Activated CD8-positive, alpha-beta memory T cell treated with anti-CD3 and anti-CD28 coated beads, Interleukin-2, amount 10 ng/mL, durations not matched to agents 7 days and 5 days (primary cell): ENCODE data around the gene STARD6. TPM values are rescaled to one million over a fixed set of nuclear protein-coding genes. Genes with fewer than 3 reads are reported as not detected.

Experiments used
- ATAC-seq: fragments of 150-1000 bp; cut with Tn5 transposase; one replicate; pipeline ENCODE4 v1.10.0; 2021; ENCODE audit warnings: moderate library complexity
- CTCF ChIA-PET: fragments of 350-600 bp; sonication (Branson Sonifier 250); formaldehyde crosslinking; loops from one replicate; lab custom pipeline; 2021; ENCODE audit warnings: antibody characterized with exemption; lab: Charles Lee
- DNase-seq: peaks from one replicate; pipeline ENCODE4 v3.0.0-alpha.2; 2020
- H3K27ac Mint-ChIP-seq: one replicate; pipeline ENCODE4 v1.8.0; 2021; ENCODE audit warnings: mild to moderate bottlenecking, mixed read lengths
- H3K27me3 Mint-ChIP-seq: one replicate; pipeline ENCODE4 v1.8.0; 2021; ENCODE audit warnings: mixed read lengths
- H3K36me3 Mint-ChIP-seq: one replicate; pipeline ENCODE4 v1.8.0; 2021; ENCODE audit warnings: mild to moderate bottlenecking, mixed read lengths
- H3K4me1 Mint-ChIP-seq: one replicate; pipeline ENCODE4 v1.8.0; 2021; ENCODE audit warnings: mixed read lengths
- H3K4me3 Mint-ChIP-seq: one replicate; pipeline ENCODE4 v1.8.0; 2021; ENCODE audit warnings: mild to moderate bottlenecking, moderate library complexity, mixed read lengths
- H3K9me3 Mint-ChIP-seq: one replicate; pipeline ENCODE4 v1.8.0; 2022; ENCODE audit warnings: low read depth, mixed read lengths
- total RNA-seq, 2 experiments: library from RNA; stranded (reverse); gene quantifications; one replicate each; pipeline ENCODE4 v1.2.3, GENCODE V29; 2021

Gene STARD6
- total RNA-seq, 2 experiments from 2014 or later: 0.20 to 0.61 TPM

DNA sequence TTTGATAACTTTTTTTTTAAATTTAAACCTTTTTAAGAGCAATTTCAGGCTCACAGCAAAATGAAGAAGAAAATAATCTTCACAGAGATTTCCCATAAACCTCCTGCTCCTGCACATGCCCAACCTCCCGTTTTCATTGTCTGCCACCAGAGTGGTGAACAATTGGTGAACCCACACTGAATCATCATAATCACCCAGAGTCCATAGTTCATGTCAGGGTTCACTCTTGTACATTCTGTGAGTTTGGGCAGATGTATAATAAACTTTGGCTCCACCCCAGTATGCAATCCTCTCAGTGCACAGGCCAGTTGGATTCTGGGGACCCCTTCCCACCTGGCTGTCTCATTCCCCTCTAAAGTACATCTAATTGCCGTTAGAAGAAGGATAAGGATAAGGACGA, 24.4 kb upstream of the STARD6 start:
- CTCF ChIA-PET: no interaction called here
- Mint-ChIP-seq H3K9me3 (no peaks in the 10 kb centered on the region), H3K27ac (no peak overlapping the region), H3K36me3 (peaks cover 19% of the 10 kb centered on the region), H3K4me1 (peaks cover 4% of the 10 kb centered on the region), H3K27me3 (no peaks in the 10 kb centered on the region), H3K4me3 (no peak overlapping the region)
- DNase-seq: no peak
- no peak for ATAC-seq

DNA sequence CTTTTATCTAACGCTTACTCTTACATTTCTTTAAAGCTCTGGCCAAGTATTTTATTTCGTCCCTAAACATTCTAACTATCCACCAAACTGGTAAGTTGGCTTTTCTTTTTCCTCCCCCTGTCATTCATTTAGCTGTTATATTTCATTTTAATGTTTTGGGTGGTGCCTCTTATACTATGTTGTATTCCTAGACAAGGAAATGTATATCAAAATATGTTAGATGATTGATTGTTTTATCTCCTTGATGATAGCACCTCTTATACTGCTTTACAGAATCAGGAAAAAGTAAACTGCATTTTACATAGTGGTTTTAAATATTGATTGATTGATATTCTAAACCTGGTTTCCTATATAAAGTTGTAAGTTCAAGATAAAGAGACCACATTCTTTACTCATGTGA, 24.0 kb upstream of the STARD6 start:
- no peaks in the 10 kb centered on the region for H3K9me3 Mint-ChIP-seq
- no peaks in the 10 kb centered on the region for H3K27me3 Mint-ChIP-seq
- CTCF ChIA-PET: interaction anchor here (0.8 kb wide), 1 partner anchor 21 kb away, joined by 3 read pairs; no protein-coding TSS in a partner anchor
- no peak for ATAC-seq
- peaks cover 4% of the 10 kb centered on the region for H3K4me1 Mint-ChIP-seq
- H3K27ac Mint-ChIP-seq: no peak overlapping the region
- peaks cover 18% of the 10 kb centered on the region for H3K36me3 Mint-ChIP-seq
- DNase-seq: no peak
- H3K4me3 Mint-ChIP-seq: no peak overlapping the region

DNA sequence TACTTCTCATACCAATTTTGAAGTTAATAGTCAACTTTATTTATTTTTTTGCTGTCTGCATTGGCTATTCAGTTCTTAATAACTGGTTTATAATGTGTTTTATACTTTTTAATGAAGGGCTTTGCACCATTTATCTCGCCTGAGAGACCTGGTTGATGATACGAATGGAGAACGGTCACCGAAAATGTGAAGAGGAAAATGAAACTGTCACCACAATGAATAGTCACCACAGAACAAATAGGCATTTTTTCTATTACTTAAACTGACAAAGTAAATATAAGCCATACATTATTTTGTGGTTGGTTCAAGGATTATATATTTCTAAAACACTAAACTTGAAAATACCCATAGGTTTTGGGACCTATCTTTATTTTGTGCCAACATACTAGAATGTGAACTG, 20.4 kb upstream of the STARD6 start:
- Mint-ChIP-seq H3K9me3 (no peaks in the 10 kb centered on the region), H3K36me3 (peaks cover 29% of the 10 kb centered on the region), H3K4me3 (peak overlapping the region; percentile 23), H3K27ac (peak overlapping the region; percentile 13), H3K27me3 (no peaks in the 10 kb centered on the region), H3K4me1 (peaks cover 4% of the 10 kb centered on the region)
- DNase-seq (no peak), ATAC-seq (no peak)
- CTCF ChIA-PET: interaction anchor here (0.7 to 1.3 kb wide), 2 partner anchors 11 to 14 kb away, joined by 3 read pairs; no protein-coding TSS in a partner anchor

DNA sequence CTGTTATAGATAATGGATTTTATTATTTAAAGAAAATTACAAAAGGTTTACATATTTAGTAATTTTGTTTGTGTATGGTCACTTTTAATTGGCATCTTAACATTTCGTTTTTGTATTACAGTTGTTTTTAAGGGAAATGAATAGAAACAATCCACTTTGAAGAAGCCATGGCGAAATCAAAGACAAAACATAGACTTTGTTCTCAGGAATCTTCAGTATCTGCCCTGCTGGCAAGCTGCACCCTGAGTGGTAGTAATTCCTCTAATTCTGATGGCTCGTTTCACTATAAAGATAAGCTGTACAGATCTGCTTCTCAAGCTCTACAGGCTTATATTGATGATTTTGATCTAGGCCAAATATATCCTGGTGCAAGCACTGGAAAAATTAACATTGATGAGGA, 2.7 kb upstream of the STARD6 start:
- peaks cover 28% of the 10 kb centered on the region for H3K36me3 Mint-ChIP-seq
- H3K27ac Mint-ChIP-seq: no peak overlapping the region
- no peak overlapping the region for H3K4me3 Mint-ChIP-seq
- ATAC-seq (no peak), DNase-seq (no peak)
- CTCF ChIA-PET: interaction anchor here (0.7 to 1.5 kb wide), 2 partner anchors 16 to 21 kb away, joined by 3 read pairs; no protein-coding TSS in a partner anchor
- peaks cover 25% of the 10 kb centered on the region for H3K4me1 Mint-ChIP-seq
- no peaks in the 10 kb centered on the region for H3K27me3 Mint-ChIP-seq
- no peaks in the 10 kb centered on the region for H3K9me3 Mint-ChIP-seq

DNA sequence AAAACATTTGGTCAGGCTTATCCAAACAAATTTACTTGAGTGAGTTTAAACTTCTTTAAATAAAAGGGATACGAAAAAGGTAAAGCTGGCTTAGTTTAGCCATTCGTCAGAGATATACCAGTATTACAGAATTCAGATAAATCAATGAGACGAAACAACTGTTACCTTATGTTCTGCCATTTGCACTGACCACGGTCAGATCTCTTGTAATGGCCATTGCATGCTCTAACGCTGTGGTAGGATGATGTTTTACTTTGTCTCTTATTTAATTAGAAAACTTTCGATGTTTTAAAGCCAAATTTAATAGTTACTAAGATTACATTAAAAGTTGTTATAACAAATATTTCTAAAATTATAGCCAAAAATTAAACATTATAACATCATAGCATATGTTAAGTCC, 1.6 kb upstream of the STARD6 start:
- H3K4me3 Mint-ChIP-seq: peak overlapping the region; percentile 95
- peaks cover 28% of the 10 kb centered on the region for H3K36me3 Mint-ChIP-seq
- no peaks in the 10 kb centered on the region for H3K9me3 Mint-ChIP-seq
- CTCF ChIA-PET: interaction anchor here (1.1 to 3.2 kb wide), 2 partner anchors 16 to 136 kb away, joined by 3 to 19 read pairs; no protein-coding TSS in a partner anchor
- DNase-seq: no peak
- H3K4me1 Mint-ChIP-seq: peaks cover 25% of the 10 kb centered on the region
- no peak overlapping the region for H3K27ac Mint-ChIP-seq
- ATAC-seq: no peak
- no peaks in the 10 kb centered on the region for H3K27me3 Mint-ChIP-seq

DNA sequence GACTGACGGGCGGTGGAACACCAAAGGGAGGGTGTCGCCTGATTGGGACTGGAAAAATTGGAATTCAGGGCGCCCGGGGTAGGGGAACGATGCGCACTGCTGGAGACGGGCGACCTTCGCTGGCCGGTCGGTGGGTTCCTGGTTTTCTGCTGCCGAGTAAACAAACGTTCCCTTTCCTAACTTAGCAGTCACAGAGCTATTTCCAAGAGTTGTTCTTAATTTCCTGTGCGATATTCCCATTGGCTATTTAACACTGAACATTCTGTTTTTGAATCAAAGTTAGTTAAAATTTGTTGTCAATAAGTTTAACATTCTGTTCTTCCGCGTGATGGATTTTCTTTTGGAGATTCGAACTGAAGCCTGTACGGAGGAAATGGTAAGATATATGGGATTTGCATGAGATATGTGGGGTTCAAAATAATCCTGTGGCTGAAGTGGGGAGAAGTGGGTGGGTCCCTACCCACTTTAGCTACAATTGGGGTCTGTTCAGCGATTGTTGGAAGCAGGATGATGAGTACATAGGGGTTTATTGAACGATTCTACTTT, 910 bp upstream of the STARD6 start:
- peaks cover 25% of the 10 kb centered on the region for H3K36me3 Mint-ChIP-seq
- H3K27ac Mint-ChIP-seq: peak overlapping the region; percentile 97
- no peak for DNase-seq
- H3K4me1 Mint-ChIP-seq: peaks cover 25% of the 10 kb centered on the region
- peak overlapping the region; percentile 95 for H3K4me3 Mint-ChIP-seq
- H3K9me3 Mint-ChIP-seq: no peaks in the 10 kb centered on the region
- CTCF ChIA-PET: interaction anchor here (0.7 to 3.2 kb wide), 9 partner anchors 16 to 329 kb away, joined by 3 to 19 read pairs (median 3); partner anchors contain the start of gene POLI
- H3K27me3 Mint-ChIP-seq: no peaks in the 10 kb centered on the region
- ATAC-seq: peak; percentile 7

DNA sequence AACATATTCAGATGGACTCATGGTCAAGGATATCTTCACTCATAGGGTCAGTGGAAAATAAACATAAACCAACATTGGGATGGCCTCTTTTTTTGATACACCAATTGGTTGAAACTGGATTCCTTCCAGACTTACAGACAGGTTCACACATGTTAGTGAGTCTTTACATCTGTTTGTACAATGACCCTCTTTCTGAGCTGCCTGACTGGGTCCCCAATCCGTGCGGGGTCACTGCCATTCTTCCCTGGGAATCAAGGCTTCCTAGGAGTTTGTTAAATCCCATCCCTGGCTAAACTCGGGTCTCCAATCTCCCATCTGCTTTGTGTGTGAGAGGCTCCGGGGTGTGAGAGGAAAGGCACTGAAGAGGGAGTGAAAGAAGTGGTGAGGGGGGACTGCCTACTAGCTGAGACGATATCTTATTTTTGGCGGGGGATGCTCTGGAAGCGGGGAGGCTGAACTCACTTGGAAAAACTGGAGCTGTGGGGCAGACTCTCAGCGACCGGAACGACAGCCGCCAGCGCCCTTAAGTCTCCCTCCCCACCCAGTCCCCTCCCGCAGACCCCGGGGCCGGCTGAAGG, 487 bp downstream of the STARD6 start:
- Mint-ChIP-seq H3K27me3 (peaks cover 2% of the 10 kb centered on the region), H3K9me3 (no peaks in the 10 kb centered on the region), H3K27ac (peak overlapping the region; percentile 97), H3K4me3 (peak overlapping the region; percentile 95), H3K36me3 (peaks cover 22% of the 10 kb centered on the region), H3K4me1 (peaks cover 25% of the 10 kb centered on the region)
- CTCF ChIA-PET: interaction anchor here (0.7 to 3.2 kb wide), 14 partner anchors 15 to 237 kb away, joined by 3 to 19 read pairs (median 4); partner anchors contain the start of genes MBD2 and POLI
- ATAC-seq (no peak), DNase-seq (no peak)

DNA sequence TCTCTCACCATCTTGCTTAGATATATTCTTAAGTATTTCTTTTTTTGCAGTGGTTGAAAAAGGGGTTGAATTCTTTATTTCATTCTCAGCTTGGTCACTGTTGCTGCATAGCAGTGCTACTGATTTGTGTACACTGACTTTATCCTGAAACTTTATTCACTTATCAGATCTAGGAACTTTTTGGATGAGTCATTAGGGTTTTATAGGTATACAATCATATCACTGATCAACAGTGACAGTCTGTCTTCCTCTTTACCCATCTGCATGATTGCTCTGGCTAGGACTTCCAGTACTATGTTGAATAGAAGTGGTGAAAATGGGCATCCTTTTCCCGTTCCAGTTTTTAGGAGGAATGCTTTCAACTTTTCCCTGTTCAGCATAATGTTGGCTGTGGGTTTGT, 6.5 kb downstream of the STARD6 start:
- CTCF ChIA-PET: no interaction called here
- DNase-seq (no peak), ATAC-seq (no peak)
- Mint-ChIP-seq H3K4me3 (no peak overlapping the region), H3K27me3 (peaks cover 39% of the 10 kb centered on the region), H3K27ac (no peak overlapping the region), H3K9me3 (no peaks in the 10 kb centered on the region), H3K36me3 (peaks cover 4% of the 10 kb centered on the region), H3K4me1 (peaks cover 7% of the 10 kb centered on the region)

DNA sequence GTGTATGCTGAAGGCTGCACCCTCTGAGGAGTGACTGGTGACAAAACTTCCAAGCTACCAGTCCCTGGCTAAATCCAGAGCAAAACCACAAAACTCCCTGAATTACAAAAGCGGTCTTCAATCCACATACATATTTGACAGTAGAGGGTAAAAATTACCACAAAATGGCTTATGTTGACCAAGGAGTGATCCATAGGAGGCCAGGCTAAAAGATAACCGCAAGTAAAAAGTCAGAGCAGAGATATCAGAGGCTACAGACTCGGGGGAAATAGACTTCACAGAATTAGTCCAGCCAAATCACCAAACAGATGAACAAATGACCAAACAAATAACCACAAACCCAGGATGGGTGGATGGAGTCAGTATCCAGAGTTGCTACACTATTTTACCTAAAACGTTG, 19.4 kb downstream of the STARD6 start:
- H3K4me3 Mint-ChIP-seq: no peak overlapping the region
- peaks cover 1% of the 10 kb centered on the region for H3K36me3 Mint-ChIP-seq
- peaks cover 2% of the 10 kb centered on the region for H3K9me3 Mint-ChIP-seq
- DNase-seq: no peak
- CTCF ChIA-PET: no interaction called here
- no peak overlapping the region for H3K27ac Mint-ChIP-seq
- no peaks in the 10 kb centered on the region for H3K4me1 Mint-ChIP-seq
- no peak for ATAC-seq
- H3K27me3 Mint-ChIP-seq: peaks cover 3% of the 10 kb centered on the region

DNA sequence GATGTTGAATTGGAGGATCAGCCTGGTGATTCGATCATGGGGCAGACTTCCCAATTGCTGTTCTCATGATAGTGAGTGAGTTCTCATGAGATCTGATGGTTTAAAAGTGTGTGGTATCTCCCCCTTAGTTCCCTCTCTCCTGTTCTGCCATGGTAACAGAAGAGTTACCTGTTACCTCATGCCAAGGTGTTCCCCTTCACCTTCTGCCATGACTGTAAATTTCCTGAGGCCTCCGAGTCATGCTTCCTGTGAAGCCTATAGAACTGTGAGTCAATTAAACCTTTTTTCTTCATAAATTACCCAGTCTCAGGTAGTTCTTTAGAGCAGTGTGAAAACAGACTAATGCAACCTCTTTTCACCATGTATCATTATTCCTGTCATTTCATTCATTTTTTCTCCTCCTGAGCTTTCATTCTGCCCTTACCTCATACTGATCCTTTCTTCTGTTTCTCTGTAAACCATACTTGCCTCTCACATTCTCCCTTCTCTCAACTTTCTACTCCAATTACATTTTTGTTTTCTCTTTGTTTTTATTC, 22.0 kb downstream of the STARD6 start:
- DNase-seq: no peak
- Mint-ChIP-seq H3K9me3 (no peaks in the 10 kb centered on the region), H3K4me3 (no peak overlapping the region), H3K36me3 (no peaks in the 10 kb centered on the region), H3K27me3 (peaks cover 4% of the 10 kb centered on the region), H3K27ac (no peak overlapping the region), H3K4me1 (no peaks in the 10 kb centered on the region)
- no peak for ATAC-seq
- CTCF ChIA-PET: interaction anchor here (1.0 kb wide), 1 partner anchor 22 kb away, joined by 3 read pairs; the partner anchor contains the start of genes C18orf54 and STARD6

DNA sequence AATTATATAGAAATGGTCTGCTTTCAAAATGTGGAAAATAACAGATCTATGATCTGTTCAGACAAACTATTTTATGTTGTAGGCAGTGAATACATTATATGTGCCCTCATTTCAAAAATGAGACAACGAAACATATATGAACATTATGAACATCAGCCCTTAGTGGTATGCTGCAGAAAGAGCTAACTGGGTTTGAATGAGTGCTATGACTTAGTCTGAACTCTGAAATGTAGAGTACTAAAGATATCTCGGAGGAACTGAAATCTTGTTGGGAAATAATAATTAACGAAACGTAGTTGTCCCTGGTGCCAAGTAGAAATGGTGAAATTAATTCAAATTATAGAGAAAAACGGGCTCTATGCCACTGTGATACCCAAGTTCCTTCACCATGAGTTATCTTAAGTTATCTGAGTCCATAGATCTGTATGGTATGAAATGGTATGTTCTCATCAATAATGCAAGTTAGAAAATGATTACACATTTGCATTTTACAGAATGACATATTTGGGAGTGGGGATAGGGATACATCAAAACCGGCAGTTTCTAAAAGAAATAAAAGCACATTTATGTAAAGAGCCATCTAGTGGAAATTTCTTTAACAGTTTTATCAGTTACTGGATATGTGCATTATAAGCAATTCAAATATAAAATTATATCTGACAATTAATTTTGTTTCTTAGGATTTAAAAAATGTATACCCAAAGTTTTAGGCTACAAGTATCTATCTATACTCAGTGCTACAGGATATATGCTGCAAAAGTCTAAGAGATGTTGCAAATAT, 26.7 kb downstream of the STARD6 start:
- ATAC-seq (no peak), DNase-seq (no peak)
- Mint-ChIP-seq H3K4me1 (no peaks in the 10 kb centered on the region), H3K27me3 (peaks cover 8% of the 10 kb centered on the region), H3K36me3 (no peaks in the 10 kb centered on the region), H3K9me3 (no peaks in the 10 kb centered on the region), H3K4me3 (no peak overlapping the region), H3K27ac (no peak overlapping the region)
- CTCF ChIA-PET: interaction anchor here (1.4 kb wide), 1 partner anchor 61 kb away, joined by 4 read pairs; the partner anchor contains the start of gene POLI

DNA sequence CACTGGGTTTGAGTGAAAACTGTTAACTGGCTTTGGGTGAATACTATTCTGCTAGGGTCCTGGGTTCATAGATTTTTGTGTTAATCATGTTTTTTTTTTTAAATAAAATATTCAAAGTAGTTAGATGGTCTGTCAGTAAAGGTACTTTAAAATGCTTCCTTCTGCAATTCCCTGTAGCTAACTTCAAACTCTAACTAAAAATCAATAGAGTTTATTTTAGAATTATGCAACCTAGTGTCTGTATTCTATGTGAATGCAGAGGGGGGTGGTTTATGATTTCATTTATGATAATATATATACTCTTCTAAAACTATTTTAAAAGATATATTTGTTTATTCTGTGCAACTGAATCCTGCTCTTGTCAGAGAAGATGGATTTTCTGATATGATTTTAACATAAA, 27.9 kb downstream of the STARD6 start:
- DNase-seq (no peak), ATAC-seq (no peak)
- Mint-ChIP-seq H3K27ac (no peak overlapping the region), H3K36me3 (no peaks in the 10 kb centered on the region), H3K4me3 (no peak overlapping the region), H3K4me1 (no peaks in the 10 kb centered on the region), H3K27me3 (peaks cover 8% of the 10 kb centered on the region), H3K9me3 (no peaks in the 10 kb centered on the region)
- CTCF ChIA-PET: no interaction called here

DNA sequence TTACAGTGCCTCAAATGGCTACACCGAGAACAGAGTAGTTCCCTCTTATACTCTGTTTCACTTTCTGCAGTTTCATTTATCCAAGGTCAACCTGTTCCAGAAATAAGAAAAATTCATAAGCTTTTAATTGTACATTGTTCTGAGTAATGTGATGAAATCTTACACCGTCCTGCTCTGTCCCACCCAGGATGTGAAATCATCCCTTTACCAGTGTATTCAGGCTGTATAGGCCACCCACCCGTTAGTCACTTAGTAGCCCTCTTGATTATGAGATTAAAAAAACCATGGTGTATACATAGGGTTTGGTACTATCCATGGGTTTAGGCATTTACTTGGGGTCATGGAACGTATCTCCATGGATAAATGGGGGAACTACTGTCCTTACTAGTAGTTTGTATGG, 29.8 kb downstream of the STARD6 start:
- Mint-ChIP-seq H3K27ac (no peak overlapping the region), H3K4me3 (no peak overlapping the region), H3K27me3 (peaks cover 8% of the 10 kb centered on the region), H3K4me1 (no peaks in the 10 kb centered on the region), H3K9me3 (no peaks in the 10 kb centered on the region), H3K36me3 (no peaks in the 10 kb centered on the region)
- DNase-seq (no peak), ATAC-seq (no peak)
- CTCF ChIA-PET: no interaction called here
